ENCODE data around the gene SERPINA3. TPM values are rescaled to one million over a fixed set of nuclear protein-coding genes. Genes with fewer than 3 reads are reported as not detected.

SERPINA3 gene
- total and polyA plus RNA-seq, 2 of the 8 experiments (the other 6 are each of a cell fraction or from before 2014, with no cell fraction given) = not detected

DNA sequence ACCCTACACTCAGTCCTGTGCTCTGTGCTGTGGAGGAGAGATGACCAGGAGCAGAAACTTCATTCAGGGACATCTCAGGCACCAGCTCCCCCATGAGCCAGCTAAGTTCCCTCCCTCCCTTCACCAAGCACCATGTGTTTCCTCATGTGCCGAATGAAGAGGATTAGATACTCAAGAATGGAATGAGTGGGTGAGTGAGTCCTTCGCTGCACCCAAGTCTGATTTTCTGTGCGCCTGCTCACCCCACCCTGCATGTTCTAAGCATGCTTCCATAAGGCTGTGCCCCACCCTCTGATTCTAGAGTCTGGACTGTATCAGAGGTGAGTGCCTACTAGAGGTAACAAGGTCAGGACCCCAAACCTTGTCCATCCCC lies 18.8 kb upstream of the SERPINA3 start:
- Histone ChIP-seq H2BK12ac (ENCODE audit: low read depth, low read length) (no peak overlapping the region), H3K4ac (replicated peaks; ENCODE audit: insufficient read length, low read depth, low read length) (no peak overlapping the region), H3K4me3 (ENCODE audit: extremely low read depth in 1 of 4, insufficient read depth in 2 of 4, low read depth in 3 of 4, low read length in 4 of 4) (no peak overlapping the region), H2BK20ac (ENCODE audit: low read length) (no peak overlapping the region), H4K8ac (ENCODE audit: extremely low read depth, insufficient read depth, low read length) (no peak overlapping the region), H2AFZ (ENCODE audit: low read length) (no peak overlapping the region), H3K9me3 (ENCODE audit: insufficient read depth in 2 of 2, low read depth in 1 of 2, low read length in 1 of 2) (no peaks in the 10 kb centered on the region), H3K27ac (ENCODE audit: low read depth, low read length) (no peak overlapping the region), H4K5ac (ENCODE audit: insufficient read length, low read depth, low read length) (no peak overlapping the region), H2BK120ac (replicated peaks; ENCODE audit: low read depth, low read length) (no peak overlapping the region), H2BK15ac (ENCODE audit: low read length) (no peak overlapping the region), H4K20me1 (replicated peaks in 1 of 2; ENCODE audit: control insufficient read depth in 1 of 2, insufficient read depth in 2 of 2, low read length in 2 of 2) (no peaks in the 10 kb centered on the region), H3K27me3 (replicated peaks in 1 of 4; ENCODE audit: control insufficient read depth in 3 of 4, extremely low read depth in 1 of 4, insufficient read depth in 3 of 4, low read length in 3 of 4) (no peaks in the 10 kb centered on the region; a peak in 1 of 7 replicates), H3K79me1 (ENCODE audit: low read depth, low read length) (no peaks in the 10 kb centered on the region), H3K79me2 (ENCODE audit: control insufficient read depth in 1 of 2, insufficient read depth in 2 of 2, low read length in 2 of 2) (no peaks in the 10 kb centered on the region), H3K36me3 (ENCODE audit: control insufficient read depth in 2 of 4, insufficient read depth in 4 of 4, low read length in 3 of 4) (no peaks in the 10 kb centered on the region), H3K23me2 (ENCODE audit: low read depth, low read length) (peaks cover 5% of the 10 kb centered on the region; the same call in 1 of the 2 replicates), H3K14ac (ENCODE audit: insufficient read length) (no peak overlapping the region), H2BK5ac (ENCODE audit: low read depth, low read length) (no peak overlapping the region), H3K56ac (replicated peaks; ENCODE audit: insufficient read length, low read depth, low read length) (no peak overlapping the region), H4K91ac (replicated peaks; ENCODE audit: insufficient read length, low read length) (no peak overlapping the region), H3K18ac (ENCODE audit: extremely low read depth, low read length) (no peak overlapping the region), H3K23ac (ENCODE audit: insufficient read length) (no peak overlapping the region), H3K4me2 (ENCODE audit: insufficient read depth in 1 of 2, low read depth in 2 of 2, low read length in 2 of 2) (no peak overlapping the region), H3K4me1 (replicated peaks in 1 of 4; ENCODE audit: control insufficient read depth in 3 of 4, insufficient read depth in 4 of 4, low read length in 3 of 4) (no peaks in the 10 kb centered on the region), H3K9ac (replicated peaks in 1 of 4; ENCODE audit: extremely low read depth in 1 of 4, low read depth in 3 of 4, low read length in 3 of 4) (no peak overlapping the region), H2AK5ac (ENCODE audit: low read depth, low read length) (no peak overlapping the region)
- ChIA-PET POLR2A (ENCODE audit: partially characterized antibody) (no interaction called here), CTCF (ENCODE audit: partially characterized antibody) (no interaction called here)
- no peak for FAIRE-seq
- WGBS, 2 experiments (ENCODE audit: extremely low coverage in 1 of 2, insufficient coverage in 1 of 2, insufficient read length in 1 of 2, insufficient replicate concordance in 2 of 2, low coverage in 1 of 2, low lambda C conversion rate in 2 of 2, missing lambda C conversion rate in 1 of 2) = 67% methylated on average over 3 of the region's 3 CpGs; no CpG with 5 or more reads in 1 of the 2 experiments
- no peak for TF ChIP-seq TAF1 (IDR thresholded peaks at IDR 0.05; ENCODE audit: low read depth, low read length)
- no peak for TF ChIP-seq POLR2A (IDR thresholded peaks at IDR 0.05; ENCODE audit: control extremely low read depth in 1 of 2, low read depth in 2 of 2, low read length in 2 of 2)
- TF ChIP-seq CHD2 (IDR thresholded peaks at IDR 0.05; ENCODE audit: low read length) = no peak
- no peak for TF ChIP-seq NRF1 (IDR thresholded peaks at IDR 0.05; ENCODE audit: low read depth, low read length)
- TF ChIP-seq RXRA (IDR thresholded peaks at IDR 0.05; ENCODE audit: insufficient read depth, low read depth, low read length) = no peak
- no peak for TF ChIP-seq MAFK (IDR thresholded peaks at IDR 0.05; ENCODE audit: low read depth, low read length)
- TF ChIP-seq JUND (IDR thresholded peaks at IDR 0.05; ENCODE audit: low read length) = no peak
- TF ChIP-seq SIN3A (conservative IDR thresholded peaks at IDR 0.05 in 1 of 2, IDR thresholded peaks at IDR 0.05 in 1 of 2; ENCODE audit: low read depth in 1 of 2, low read length in 2 of 2) = no peak
- no peak for TF ChIP-seq TAF7 (optimal IDR thresholded peaks at IDR 0.05; ENCODE audit: borderline replicate concordance, low read depth, low read length)
- no peak for TF ChIP-seq RBBP5 (IDR thresholded peaks at IDR 0.05; ENCODE audit: borderline replicate concordance, low read depth, low read length)
- TF ChIP-seq POU5F1 (IDR thresholded peaks at IDR 0.05; ENCODE audit: low read depth, low read length) = no peak
- DNase-seq (ENCODE audit: low read depth in 1 of 2, low spot score in 2 of 2) = no peak
